GM18873 (cell line): ENCODE measurements around the gene AGPAT4.
"Not testable (repeated sequence)": the region's sequence is repeated elsewhere in the genome, so short reads cannot be mapped to it uniquely, and the experiment has no call there.

Experiments
- ATAC-seq: cut with Tn5 transposase; IDR thresholded peaks from one replicate; pipeline ENCODE4 v1.9.1; 2021; ENCODE audit warnings: mild to moderate bottlenecking, moderate library complexity, moderate number of reproducible peaks; ENCODE audit not compliant: unreplicated experiment, low FRiP score

Gene AGPAT4, protein sequence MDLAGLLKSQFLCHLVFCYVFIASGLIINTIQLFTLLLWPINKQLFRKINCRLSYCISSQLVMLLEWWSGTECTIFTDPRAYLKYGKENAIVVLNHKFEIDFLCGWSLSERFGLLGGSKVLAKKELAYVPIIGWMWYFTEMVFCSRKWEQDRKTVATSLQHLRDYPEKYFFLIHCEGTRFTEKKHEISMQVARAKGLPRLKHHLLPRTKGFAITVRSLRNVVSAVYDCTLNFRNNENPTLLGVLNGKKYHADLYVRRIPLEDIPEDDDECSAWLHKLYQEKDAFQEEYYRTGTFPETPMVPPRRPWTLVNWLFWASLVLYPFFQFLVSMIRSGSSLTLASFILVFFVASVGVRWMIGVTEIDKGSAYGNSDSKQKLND

GRCh38 chr6:161273752-161274487, at the start of gene AGPAT4:
Gene AGPAT4 (minus strand): TSS chr6:161274061. CDS start chr6:161232213, 41,848 bp downstream.
- ATAC-seq = peak; percentile 100

DNA sequence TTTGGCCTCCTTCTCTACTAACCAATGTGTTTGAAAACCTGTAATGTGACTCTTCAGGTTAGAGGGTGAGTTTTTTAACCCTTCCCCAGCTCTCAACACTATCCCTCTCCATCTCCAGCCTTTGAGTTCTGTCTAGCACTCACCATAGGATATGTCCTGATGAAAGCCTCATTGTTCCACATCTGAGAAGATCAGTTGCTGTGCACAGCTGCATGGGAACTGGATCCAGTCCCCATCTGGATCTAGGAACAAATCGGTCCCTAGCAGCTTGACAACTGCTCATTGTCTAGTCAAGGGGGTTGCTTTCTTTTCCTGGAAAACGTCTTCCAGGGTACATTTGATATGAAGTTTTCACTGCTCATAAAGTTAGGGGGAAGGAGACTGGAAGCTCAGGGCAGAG, 45.4 kb upstream of the AGPAT4 start:
- ATAC-seq = no peak

GRCh38 chr6:161318456-161318855, 44.6 kb upstream of the AGPAT4 start:
- no peak for ATAC-seq

DNA sequence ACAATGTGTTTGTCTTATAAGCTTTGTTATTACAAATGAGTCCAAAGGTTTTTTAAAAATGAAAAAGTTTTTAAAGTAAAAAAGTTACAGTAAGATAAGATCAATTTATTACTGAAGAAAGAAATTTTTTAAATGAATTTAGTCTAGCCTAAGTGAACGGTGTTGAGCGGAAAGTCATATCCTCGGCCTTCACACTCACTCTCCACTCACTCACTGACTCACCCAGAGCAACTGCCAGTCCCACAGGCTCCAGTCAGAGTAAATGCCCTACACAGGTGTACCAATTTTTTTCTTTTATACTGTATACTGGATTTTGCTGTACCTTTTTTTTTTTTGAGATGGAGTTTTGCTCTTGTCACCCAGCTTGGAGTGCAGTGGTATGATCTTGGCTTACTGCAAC, 42.7 kb upstream of the AGPAT4 start:
- ATAC-seq = no peak

GRCh38 chr6:161315246-161315917, 41.5 kb upstream of the AGPAT4 start:
- ATAC-seq = not testable (repeated sequence)

DNA sequence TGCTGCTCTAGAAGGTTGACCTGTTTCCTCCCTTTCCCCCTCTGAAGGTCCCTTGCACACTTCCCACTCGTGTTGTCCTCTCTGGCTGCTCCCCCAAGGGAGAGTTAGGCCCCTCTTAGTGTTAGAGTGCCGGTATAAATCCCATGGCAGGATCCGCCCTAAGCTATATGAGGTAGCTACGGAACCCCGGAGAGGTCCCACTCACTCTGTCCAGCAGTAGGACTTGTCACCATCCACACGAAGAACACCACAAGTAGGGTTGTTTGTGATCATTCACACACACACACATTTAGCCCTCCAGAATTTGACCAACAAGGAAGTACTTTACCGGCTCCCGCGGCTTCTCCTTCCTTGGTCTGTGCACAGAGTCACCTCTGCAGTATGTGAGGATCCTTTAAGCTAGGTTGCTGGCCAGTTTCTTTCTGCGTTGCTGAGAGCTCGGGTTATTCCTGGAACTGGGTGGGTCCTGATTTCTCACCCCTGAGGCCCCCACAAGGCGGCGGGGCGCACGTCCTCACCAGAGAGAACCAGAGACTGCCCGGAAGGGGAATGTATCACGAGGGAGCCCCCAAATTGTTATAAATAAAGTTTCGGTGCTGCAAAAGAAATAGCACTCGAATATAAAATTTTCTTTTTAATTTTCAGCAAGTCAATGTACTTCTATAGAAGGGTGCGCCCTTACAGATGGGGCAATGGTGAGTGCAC, 40.8 kb upstream of the AGPAT4 start:
- not testable (repeated sequence) for ATAC-seq

GRCh38 chr6:161313940-161314509, 40.2 kb upstream of the AGPAT4 start:
- no peak for ATAC-seq

DNA sequence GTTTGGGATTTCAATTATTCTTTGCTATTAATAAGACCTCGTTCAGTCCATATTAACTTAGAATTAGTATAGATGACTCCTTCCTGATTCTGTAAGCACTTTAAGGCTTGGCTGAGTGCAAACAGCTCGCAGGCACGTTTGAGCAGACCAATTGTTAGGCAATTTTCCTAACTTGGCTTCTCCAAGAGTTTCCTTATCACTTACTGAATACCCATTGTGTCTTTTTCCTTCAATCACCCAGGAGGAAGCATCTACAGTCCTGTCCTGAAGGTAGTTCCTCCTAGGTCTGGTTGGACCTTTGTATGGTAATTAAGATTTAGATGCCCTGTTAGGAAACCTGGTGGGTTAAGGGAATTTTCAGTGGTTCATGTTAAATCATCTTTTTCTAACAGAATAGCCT, 39.6 kb upstream of the AGPAT4 start:
- not testable (repeated sequence) for ATAC-seq

DNA sequence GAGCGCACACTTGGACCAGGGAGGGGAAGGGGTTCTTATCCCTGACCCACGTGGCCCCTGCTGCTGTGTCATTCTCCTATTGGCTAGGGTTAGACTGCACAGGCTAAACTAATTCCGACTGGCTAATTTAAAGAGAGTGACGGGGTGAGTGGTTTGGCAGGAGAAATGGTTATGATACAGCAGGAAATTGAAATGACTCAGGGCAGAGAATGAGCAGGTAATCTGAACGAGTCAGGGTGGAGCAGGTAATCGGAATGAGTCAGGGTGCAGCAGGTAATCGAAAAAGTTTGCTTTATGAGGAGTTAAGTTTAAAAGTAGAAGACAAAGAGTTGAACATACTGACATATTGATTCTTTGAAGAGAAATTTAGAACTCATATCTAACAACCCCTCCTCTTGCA, 35.9 kb upstream of the AGPAT4 start:
- ATAC-seq = not testable (repeated sequence)

DNA sequence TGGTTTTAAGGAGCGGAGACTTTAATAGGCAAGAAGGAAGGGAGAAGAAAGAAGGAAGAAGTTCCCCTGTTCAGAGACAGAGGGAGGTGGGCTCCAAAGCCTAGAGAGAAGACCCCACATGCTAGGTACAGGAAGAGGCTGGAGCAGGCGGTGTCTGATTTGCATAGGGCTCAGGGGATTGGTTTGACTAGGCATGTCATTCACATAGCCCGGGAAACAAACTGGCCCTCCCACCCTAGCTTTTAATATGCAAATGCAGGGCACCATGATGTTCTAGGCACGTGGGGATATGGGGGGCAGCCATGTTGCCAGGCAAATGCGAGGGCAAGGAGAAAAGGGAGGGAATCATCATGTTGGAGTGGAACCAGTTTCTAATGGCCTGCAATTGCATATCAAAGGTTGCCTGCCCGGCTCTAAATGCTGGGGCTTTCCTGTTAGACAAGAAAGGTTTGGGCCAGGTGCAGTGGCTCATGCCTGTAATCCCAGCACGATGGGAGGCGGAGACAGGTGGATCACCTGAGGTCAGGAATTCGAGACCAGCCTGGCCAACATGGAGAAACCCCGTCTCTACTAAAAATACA, 34.3 kb upstream of the AGPAT4 start:
- ATAC-seq = no peak

GRCh38 chr6:161305860-161306259, 32.0 kb upstream of the AGPAT4 start:
- ATAC-seq = no peak

GRCh38 chr6:161303628-161304340, 29.9 kb upstream of the AGPAT4 start:
- ATAC-seq = no peak

- no peak for ATAC-seq
These were observed 29.1 kb upstream of the AGPAT4 start for GRCh38 chr6:161302949-161303348.

GRCh38 chr6:161301338-161301737, 27.5 kb upstream of the AGPAT4 start:
- no peak for ATAC-seq

DNA sequence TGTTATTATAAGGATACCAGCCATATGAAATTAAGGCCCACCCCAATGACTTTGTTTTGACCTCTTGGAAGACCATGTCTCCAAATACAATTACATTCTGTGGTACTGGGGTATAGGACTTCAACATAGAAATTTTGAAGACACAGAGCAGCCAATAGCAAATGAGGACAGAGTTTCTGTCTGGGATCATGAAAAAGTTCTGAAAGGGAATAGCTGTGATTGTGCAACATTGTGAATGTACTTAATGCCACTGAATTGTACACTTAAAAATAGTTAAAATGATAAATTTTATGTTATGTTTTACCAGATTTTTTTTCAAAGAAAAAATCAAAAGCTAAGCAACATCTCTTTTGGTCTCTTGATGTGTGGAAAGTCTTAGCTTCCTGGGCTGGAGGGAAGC, 27.0 kb upstream of the AGPAT4 start:
- ATAC-seq = no peak

DNA sequence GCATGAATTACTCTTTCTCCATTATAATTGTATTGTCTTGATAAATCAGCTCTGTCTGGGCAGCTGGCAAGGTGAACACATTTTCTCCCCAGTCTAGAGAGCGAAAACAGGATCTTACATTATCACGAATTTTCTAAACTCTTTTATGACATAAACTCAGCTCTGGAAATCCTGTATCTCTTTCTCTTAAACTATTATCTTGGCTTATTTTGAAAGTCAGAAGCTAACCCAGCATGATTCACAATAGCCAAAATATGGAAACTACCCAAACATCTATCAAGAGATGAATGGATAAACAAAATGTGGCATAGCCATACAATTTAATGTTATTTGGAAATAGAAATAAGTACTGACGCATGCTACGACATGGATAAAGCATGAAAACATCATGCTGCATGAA, 25.9 kb upstream of the AGPAT4 start:
- ATAC-seq = no peak

DNA sequence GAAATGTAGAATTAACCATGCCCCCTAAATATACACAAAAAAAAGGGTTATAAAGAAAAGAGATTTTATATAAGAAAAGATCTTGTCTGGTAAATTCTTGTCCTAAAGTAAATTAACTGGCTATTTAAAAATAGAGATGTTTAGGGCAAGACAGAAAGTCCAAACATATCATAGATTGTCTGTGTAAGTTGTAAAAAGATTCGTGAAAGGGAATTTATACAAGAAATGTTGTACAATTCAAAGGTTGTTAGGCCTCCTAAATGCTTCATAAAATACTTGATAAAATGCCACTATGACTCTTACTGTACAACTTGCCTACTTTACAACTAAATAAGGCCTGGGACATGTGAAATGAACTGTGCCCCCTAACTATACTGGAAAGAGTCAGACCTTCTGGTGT, 21.9 kb upstream of the AGPAT4 start:
- no peak for ATAC-seq

GRCh38 chr6:161292650-161293281, 18.9 kb upstream of the AGPAT4 start:
- ATAC-seq = no peak

- ATAC-seq = no peak
These were observed 18.3 kb upstream of the AGPAT4 start for GRCh38 chr6:161292145-161292544.
